ENCODE data around the gene HLA-DRB1.

HLA-DRB1 gene

GRCh38 chr6:32581315-32582095 is 8.1 kb downstream of the HLA-DRB1 start:
- TF ChIP-seq CTCF (IDR thresholded peaks at IDR 0.05): no peak

- TF ChIP-seq CTCF (IDR thresholded peaks at IDR 0.05): no peak
These were observed 9.1 kb downstream of the HLA-DRB1 start for GRCh38 chr6:32580593-32580992.

- TF ChIP-seq CTCF (IDR thresholded peaks at IDR 0.05): no peak
These were observed 10.7 kb downstream of the HLA-DRB1 start for GRCh38 chr6:32578962-32579361.

GRCh38 chr6:32576250-32576649 is 13.4 kb downstream of the HLA-DRB1 start:
- no peak for TF ChIP-seq CTCF (IDR thresholded peaks at IDR 0.05)

GRCh38 chr6:32570363-32570905 is 19.2 kb downstream of the HLA-DRB1 start:
- TF ChIP-seq CTCF (IDR thresholded peaks at IDR 0.05): no peak

GRCh38 chr6:32568561-32568960 is 21.1 kb downstream of the HLA-DRB1 start:
- TF ChIP-seq CTCF (IDR thresholded peaks at IDR 0.05): no peak

- no peak for TF ChIP-seq CTCF (IDR thresholded peaks at IDR 0.05)
These were observed 22.7 kb downstream of the HLA-DRB1 start for GRCh38 chr6:32566957-32567356.
